NCI-H2196 (cell line): ENCODE measurements around the gene RTCA.
A peak's percentile ranks its signal among the peaks of the same experiment; 100 is the strongest.
"Not testable (repeated sequence)": the region's sequence is repeated elsewhere in the genome, so short reads cannot be mapped to it uniquely, and the experiment has no call there.

ENCODE experiments used
- DNase-seq: peaks from one replicate; lab custom pipeline; 2025; ENCODE audit not compliant: unreplicated experiment; lab: John Stamatoyannopoulos, UW

The RTCA gene

DNA sequence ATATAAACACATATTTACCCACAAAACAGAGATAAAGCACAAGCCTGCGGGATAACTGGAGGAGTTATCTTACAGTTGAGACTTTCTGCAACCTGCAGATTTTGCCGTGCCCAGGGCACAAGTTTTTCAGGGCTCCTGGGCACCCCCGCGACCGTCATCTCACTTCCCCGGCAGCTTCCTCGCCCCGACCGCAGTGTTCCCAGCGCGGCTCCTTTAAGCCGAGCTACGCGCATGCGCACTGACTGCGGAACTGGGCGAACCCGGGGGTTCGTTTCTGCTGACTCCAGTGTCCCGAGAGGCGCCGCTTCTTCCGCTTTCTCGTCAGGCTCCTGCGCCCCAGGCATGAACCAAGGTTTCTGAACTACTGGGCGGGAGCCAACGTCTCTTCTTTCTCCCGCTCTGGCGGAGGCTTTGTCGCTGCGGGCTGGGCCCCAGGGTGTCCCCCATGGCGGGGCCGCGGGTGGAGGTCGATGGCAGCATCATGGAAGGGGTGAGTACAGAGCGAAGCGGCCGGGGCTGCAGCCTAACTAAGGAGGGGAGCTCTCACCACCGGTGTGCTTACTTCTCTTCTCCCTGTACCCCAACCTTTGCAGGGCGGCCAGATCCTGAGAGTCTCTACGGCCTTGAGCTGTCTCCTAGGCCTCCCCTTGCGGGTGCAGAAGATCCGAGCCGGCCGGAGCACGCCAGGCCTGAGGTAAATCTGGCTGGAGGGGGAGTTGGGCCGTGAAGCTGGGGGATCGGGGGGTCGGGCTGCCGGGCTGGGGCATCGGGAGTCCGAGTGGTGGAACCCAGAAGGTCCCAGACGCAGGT is at the start of gene RTCA:
Gene RTCA, plus strand, starts transcription at position 286 of the 810 bp plus-strand sequence. Its CDS starts 160 bp downstream, at position 446.
- DNase-seq, result peak; percentile 96

DNA sequence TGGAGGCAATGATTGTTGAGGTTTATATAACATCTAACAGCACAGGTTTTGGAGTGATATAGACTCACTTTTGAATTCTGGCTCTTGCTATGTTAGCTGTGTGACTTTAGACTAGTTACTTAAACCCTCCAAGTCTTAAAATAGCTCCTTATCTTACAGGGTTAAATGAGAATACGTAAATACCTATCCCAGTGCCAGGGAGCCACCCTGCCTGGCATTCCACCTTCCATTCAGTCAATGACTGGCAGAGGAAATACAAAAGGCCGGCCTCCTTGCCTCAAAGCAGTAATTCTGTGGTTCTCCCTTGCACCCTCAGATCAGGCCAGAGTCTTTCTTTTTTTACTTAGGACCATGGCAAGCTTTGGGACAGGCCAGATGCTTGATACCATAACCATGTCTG is 48.2 kb upstream of the RTCA start:
- no peak for DNase-seq

DNA sequence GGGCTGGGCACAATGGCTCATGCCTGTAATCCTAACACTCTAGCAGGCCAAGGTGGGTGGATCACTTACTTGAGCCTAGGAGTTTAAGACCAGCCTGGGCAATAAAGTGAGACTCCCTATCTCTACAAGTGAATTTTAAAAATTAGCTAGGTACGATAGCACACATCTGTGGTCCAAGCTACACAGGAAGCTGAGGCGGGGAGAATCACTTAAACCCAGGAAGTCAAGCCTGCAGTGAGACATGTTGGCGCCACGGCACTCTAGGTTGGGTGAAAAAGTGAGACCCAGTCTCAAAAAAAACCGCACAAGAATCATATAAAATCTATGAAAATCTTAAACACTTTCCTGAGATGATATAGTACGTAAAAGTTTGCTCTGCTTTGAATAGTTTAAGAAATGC is 46.6 kb upstream of the RTCA start:
- no peak for DNase-seq

DNA sequence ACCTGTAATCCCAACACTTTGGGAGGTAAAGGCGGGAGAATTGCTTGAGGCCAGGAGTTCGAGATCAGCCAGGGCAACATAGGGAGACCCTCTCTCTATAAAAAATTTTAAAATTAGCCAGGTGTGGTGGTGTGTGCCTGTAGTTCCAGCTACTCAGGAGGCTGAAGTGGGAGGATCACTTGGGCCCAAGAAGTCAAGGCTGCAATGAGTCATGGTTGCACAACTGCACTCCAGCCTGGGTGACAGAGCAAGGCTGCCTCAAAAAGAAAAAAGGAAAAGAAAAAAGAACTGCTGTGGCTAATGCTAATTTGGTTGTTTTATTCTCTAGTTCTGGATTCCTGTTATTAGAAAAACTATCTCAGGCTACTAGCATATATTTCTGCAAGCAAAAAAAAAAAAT is 46.1 kb upstream of the RTCA start:
- no peak for DNase-seq

DNA sequence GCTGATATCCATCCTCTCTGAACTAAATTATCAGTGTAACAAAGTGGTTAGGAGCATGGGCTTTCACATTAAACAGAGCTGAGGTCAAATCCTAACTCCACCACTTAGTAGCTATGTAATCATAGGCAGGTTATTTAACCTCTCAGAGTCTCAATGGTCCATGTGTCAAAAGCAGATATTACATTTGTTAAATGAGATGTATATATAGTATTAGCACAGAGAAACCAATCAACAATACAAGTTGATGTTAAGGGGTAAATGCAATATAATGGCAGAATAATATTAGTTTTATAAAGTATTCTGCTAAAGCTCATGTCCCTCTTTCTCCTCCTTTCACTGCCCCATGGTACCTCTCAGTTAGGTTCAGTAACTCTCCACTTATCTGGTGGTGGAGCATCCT is 43.6 kb upstream of the RTCA start:
- no peak for DNase-seq

DNA sequence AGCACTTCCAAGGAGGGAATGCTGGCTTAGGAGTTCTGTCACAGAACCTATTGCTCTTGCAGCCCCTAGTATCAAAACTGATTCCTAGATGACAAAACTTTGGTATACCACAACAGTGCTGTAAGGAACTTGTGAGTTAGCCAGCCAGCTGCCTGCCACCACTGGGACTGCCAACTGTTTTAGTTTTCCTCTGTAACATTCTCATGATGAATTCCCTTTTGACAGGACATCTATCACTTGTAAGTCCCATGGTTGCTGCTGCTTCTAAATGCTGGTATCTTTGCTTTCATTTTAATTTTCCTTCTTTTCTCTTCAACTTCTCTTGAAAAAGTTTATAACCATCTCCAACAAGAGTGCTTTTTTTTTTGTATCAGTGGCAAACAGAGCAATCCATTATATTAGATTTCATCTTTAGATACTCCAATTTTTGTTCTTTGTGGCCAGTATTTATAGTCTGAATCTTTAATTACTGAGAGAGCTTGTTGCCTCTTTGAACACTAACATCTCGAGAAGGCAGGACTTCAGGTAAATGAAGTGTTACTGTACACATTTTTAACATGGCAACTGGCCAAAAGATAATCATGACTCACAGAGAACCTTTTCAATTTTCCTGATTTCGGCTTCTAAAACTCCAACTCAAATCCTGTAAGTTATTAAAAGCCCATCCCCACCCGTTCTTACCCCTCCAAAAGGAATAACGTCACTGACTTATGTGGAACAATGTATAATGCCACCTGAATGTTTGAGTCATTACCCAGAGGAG is 36.2 kb upstream of the RTCA start:
- DNase-seq, result no peak

DNA sequence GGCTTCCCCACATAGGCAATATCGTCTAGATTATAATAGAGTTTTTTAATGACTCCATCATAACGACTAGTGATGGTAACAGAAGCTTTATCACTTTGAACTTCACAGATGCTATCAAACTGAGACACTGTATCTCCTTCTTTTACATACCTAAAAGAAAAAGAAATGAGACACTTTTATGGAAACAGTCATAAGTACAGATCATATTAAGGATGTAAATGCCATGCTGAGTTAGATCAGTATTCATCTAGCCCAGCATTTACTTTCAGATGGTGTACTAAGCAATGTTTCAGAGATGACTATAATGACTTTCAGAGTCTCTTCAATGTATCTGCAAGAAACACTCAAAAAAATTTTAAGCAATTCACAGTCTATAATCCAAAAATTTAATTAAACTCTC is 35.3 kb upstream of the RTCA start:
- DNase-seq, result no peak

DNA sequence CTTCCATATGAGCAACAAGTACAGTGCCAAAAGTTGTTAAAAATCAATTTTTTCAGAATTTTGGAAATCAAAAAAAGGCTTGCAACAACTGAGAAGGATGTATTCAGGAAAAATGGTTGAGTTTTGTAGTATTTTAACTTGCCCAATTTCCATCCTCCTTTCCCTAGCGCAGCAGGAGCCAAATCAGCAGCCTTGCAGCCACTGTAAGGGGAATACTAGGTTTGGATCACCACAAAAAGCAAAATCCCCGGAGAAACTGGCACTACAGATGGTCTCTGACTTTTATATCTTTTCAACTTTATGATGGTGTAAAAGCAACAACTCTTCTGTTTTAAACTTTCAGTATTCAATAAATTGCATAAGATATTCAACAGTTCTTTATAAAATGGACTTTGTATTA is 34.3 kb upstream of the RTCA start:
- DNase-seq, result no peak

DNA sequence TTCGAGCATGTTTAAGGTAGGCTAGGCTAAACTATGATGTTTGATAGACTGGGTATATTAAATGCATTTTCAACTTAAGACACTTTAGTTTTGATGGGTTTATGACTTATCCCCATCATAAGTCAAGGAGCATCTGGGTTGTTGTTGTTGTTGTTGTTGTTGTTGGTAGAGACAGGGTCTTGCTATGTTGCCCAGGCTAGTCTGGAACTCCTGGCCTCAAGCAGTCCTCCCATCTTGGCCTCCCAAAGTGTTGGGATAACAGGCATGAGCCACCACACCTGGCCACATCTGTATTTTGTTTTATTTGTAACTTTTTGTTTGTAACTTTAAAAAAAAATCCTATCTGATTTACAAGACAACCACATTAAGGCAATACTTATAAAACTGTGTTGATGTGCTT is 33.9 kb upstream of the RTCA start:
- DNase-seq, result no peak

DNA sequence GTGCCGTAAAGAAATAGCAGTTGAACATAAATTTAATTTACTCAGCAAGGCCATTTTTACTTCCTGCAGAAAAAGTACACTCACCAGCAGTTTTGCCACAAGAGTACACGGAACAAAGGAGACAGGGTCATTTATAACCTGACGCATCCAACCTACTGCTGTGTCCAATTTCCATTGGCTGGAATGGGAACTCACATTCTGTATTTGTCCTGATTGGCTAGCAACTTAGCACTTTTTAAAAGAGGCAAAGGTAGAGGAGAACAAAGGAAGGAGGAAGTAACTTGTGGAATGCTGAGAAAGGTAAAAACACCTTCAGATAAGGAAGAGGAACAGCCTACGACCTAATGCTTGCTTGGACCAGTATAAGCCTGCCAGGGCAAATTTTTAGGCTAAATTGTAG is 32.5 kb upstream of the RTCA start:
- not testable (repeated sequence) for DNase-seq

DNA sequence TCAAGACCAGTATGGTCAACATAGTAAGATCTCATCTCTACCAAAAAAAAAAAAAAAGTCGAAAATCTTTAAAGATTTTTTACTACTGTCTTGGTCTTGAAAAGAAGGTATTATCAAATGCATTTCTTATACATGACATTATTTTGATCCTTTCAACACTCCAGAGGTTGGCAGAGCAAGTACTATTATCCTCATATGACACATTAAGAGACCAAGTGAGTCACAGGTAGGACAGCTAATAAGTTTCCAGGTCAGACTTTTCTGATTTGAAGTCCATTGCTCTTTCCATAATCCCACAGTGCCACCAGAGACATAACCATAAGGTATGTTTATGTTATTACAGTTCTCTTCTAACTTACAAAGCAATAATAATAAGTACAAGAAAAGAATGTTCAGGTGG is 31.6 kb upstream of the RTCA start:
- no peak for DNase-seq

DNA sequence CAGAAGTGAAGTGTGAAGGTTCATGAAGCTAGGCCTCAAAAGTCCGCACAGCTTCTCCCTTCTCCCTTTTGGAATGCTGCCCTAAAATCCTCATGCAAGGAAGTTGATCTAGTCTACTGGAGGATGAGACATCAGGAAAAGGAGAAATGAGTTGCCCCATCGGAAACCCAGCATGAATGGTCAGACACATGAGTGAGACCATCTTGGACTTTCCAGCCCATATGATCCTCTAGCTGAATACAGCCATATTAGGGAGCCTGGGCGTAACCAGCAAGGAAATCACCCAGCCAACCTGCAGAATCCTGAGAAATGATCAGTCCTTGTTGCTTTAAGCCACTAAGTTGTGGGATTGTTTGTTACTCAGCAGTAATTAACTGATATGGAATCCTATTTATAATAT is 28.9 kb upstream of the RTCA start:
- no peak for DNase-seq

DNA sequence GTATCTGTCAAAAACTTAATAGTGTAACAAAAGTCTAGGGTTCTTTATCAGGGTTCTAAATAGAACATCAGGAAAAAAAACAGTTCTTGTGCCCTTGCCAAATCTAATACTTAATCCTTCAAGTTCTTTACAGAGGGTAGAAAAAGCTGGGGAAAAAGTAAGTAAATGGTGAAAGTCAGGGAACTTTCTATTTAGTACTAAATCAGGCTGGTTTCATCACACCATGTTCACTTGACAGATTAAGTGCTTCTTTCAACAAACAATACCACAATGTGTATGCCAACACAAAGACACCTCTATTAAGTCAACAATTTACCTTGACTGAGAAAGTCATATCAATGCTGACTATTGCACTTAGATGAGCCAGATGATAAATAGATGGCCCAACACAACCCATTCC is 26.1 kb upstream of the RTCA start:
- no peak for DNase-seq

DNA sequence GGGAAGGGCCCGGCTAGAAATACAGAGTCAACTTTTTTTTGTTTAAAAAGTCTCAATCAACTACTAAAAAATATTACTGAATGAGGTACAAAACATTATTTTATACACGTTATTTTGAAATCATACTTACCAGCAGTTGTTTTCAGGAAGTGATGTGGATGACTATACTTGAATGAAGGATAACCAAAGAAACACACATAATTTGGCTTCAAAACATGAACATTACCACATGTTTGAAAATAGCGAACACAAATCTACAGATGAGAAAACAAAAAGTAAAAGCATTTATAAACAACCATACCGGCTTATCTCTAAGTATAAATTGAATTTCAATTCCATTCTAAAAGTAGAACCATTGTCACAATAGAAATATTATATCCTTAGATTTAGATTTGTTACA is 25.4 kb upstream of the RTCA start:
- DNase-seq, result no peak

DNA sequence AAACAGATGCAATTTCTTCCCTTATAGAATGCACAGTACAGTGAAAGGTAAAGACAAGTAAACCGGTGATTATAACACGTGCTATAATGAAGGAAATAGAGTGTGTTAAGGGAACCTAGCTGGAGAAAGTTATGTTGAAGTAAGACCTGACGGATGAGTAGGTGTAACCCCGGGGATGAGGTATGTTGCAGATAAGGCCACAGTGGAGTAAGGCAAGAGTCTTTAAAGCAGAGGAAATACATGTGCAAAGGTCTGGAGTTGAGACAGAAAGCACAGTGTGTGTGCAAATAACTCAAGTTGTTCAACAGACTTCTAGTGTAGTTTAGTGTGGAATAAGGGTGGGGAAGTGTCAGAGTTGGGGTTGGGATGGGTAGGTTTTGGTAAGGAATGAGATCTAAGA is 19.3 kb upstream of the RTCA start:
- DNase-seq, result no peak

DNA sequence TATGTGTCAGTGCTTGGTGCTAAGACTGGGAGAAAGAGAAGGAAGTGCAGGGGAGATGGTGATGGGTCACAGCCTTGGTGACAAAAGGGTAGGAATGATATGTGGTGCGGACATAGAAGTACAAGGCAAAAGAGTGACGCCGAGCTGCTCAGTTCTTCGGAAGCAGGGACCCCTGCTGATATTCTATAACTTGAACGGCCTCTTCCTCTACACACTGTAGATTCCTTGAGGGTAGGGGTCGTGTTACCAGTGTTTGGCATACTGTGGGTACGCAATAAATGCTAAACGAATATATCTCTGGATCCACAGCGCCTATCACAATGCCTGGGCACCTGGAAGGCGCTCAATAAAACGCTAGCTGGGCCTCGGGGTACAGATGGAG is 16.9 kb upstream of the RTCA start:
- DNase-seq, result no peak

DNA sequence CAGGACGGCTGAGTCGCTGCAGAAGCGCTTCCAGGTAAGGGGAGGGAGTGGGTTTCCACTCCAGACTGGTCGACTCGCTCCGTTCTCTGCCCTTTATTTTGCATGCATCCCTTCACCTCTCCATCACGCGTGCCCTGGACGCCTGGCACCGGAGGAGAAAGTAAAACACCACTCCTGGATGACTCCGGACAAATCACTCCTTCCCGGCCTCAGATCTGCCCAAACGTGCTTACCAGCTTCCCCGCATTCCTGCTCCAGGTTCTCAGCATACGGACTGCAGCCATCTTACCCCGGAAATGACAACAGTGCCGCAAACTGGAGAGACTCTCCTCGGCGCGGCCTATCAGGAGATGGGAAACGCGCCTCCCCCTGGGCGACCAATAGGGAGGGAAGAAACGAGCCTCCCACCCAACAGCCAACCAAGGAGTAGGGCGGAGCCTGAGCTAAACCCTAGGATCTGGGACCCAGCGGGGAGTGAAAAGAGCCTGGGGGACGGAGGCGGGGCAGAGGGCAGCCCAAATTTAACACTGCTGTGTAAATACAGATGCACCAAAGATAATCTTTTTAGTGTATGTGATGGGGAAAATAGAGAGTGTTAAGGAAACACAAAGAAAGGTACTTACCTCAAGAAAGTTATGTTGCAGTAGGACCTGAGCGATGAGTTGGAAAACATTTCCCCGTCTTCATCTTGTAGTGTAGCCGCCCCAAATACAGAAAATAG is 16.3 kb upstream of the RTCA start, which contains the start of gene DBT:
Gene DBT, minus strand, starts transcription at position 298 of the 721 bp plus-strand sequence. Its CDS starts 14 bp downstream, at position 284.
- DNase-seq, result peak; percentile 92

DNA sequence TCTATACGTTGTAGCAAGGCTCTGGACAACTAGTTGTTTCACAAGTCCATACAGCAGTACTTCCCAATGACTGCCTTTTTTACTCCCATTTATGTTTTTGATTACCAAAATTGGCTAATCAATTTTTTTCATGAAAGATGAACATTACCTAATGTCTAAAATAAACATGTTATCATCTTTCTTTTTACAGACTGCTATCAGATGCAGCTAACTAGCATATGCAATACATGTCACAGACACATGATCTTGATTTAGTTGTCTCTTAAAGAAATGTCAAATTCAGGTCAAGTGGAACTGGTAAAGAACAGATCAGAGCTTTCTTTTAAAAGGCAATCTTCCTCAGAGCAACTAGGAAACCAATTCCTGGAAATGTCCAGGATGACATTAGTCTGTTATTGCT is 15.8 kb upstream of the RTCA start:
- no peak for DNase-seq

DNA sequence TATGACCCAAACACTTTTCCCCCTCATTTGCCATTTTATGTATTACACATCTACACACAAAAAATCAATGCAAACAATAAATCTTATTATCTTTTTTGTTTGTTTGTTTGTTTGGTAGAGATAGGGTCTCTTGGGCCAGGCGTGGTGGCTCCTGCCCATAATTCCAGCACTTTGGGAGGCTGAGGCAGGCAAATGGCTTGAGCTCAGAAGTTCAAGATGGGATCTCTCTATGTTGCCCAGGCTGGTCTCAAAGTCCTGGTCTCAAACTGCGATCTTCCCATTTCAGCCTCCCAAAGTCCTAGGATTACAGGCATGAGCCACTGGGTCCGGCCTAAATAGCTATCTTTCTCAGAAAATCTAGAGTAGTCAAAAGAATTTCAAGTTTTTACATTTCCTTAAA is 15.2 kb upstream of the RTCA start:
- no peak for DNase-seq

DNA sequence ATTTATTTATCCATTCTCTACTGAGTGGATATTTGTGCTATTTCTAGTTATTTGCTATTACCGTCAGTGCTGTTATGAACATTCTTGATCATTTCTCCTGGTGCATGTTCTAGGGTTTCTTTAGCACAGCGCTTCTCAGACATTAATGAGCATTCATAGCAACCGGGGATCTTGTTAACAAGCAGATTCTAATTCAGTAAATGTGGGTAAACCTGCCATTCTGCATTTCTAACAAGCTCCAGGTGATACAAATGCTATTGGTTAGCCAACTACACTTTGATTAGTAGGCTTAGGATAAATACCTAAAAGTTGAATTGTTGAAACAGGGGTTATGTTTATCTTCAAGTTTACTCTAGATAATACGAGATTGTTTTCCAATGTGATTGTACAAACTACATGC is 13.1 kb upstream of the RTCA start:
- no peak for DNase-seq

DNA sequence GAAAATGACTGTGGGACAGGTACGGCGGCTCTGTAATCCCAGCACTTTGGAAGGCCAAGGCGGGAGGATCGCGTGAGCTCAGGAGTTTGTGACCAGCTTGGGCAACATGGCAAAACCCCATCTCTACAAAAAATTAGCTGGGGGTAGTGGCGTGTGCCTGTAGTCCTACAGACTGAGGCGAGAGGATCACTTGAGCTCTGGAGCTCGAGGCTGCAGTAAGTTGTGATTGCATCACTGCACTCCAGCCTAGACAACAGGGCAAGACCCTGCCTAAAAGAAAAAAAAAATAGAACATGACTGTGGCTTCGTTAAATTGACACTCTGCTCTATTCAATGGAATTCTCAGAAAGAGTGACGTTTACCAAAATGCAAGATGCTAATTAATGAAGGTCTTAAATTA is 12.5 kb upstream of the RTCA start:
- DNase-seq, result no peak

DNA sequence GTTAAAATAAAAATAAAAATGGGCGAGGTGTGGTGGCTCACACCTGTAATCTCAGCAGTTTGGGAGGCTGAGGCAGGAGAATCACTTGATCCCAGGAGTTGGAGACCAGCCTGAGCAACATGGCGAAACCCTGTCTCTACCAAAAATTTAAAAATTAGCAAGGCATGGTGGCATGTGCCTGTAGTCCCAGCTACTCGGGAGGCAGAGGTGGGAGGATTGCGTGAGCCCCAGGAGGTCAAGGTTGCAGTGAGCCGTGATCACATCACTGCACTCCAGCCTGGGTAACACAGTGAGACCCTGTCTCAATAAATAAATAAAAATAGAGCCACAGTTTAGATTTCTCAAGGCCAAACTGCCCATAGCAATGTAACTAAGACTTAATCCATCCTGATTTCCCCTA is 9.7 kb upstream of the RTCA start:
- not testable (repeated sequence) for DNase-seq
